Panc1 (cell line): ENCODE results near the gene GUCY1A2. TPM values are rescaled to one million over a fixed set of nuclear protein-coding genes. Genes with fewer than 3 reads are reported as not detected.

ENCODE experiments used
- ATAC-seq: fragments of 200-7000 bp; cut with Tn5 transposase; 2 replicates; pipeline ENCODE4 v1.9.1; 2020; ENCODE audit warnings: mild to moderate bottlenecking, moderate library complexity
- BruUV-seq: library from RNA; stranded (reverse); fragments of 400-500 nt; replicated peaks from 2 replicates; lab custom pipeline; 2021; lab: Mats Ljungman, UMichigan
- CTCF ChIA-PET: fragments of 300-600 bp; sonication (Branson Sonifier 250); formaldehyde crosslinking; loops from one replicate; lab custom pipeline; 2022; ENCODE audit warnings: antibody characterized with exemption; lab: Charles Lee
- POLR2A ChIA-PET: fragments of 300-600 bp; sonication (Branson Sonifier 250); formaldehyde crosslinking; loops from one replicate; lab custom pipeline; 2022; ENCODE audit warnings: antibody characterized with exemption; lab: Charles Lee
- DNase-seq: peaks from one replicate; pipeline ENCODE4 v3.0.0-alpha.2; 2010; ENCODE audit warnings: low read depth, low spot score
- H3K27ac ChIP-seq: 2 replicates; pipeline ENCODE4 v1.5.1; 2011; ENCODE audit warnings: mild to moderate bottlenecking, low read length, inconsistent platforms
- H3K27me3 ChIP-seq: fragments of 200-500 bp; sonication (Bioruptor generic); 2 replicates; pipeline ENCODE4 v1.6.0; 2014; ENCODE audit warnings: low read length, inconsistent platforms; ENCODE audit not compliant: control insufficient read depth, insufficient read depth
- H3K36me3 ChIP-seq: fragments of 200-500 bp; sonication (Bioruptor generic); 2 replicates; pipeline ENCODE4 v1.5.1; 2014; ENCODE audit warnings: inconsistent platforms, mild to moderate bottlenecking, low read length, moderate library complexity; ENCODE audit not compliant: control insufficient read depth, insufficient read depth
- H3K4me1 ChIP-seq: 2 replicates; pipeline ENCODE4 v1.5.1; 2011; ENCODE audit warnings: inconsistent platforms, mild to moderate bottlenecking, low read length, moderate library complexity; ENCODE audit not compliant: control insufficient read depth, insufficient read depth
- H3K4me3 ChIP-seq, 2 experiments: 2 replicates each; pipeline ENCODE4 v1.5.1; 2011 to 2012; ENCODE audit warnings: low read depth in 2 of 2, low read length in 2 of 2, mild to moderate bottlenecking in 2 of 2, inconsistent platforms in 1 of 2, moderate library complexity in 1 of 2
- H3K9me3 ChIP-seq: fragments of 200-500 bp; sonication (Bioruptor generic); 2 replicates; pipeline ENCODE4 v1.5.1; 2014; ENCODE audit warnings: low read depth, mild to moderate bottlenecking, inconsistent platforms, low read length, moderate library complexity; ENCODE audit not compliant: control insufficient read depth, insufficient read depth
- CTCF ChIP-seq: fragments of 450-650 bp; IDR thresholded peaks from 2 replicates; pipeline ENCODE4 v1.5.1; 2017; ENCODE audit warnings: mild to moderate bottlenecking
- POLR2AphosphoS5 ChIP-seq: IDR thresholded peaks from 2 replicates; pipeline ENCODE4 v1.6.1; 2012; ENCODE audit warnings: mild to moderate bottlenecking, low read depth, low read length, moderate library complexity
- REST ChIP-seq, 2 experiments: IDR thresholded peaks; 2 replicates each; pipeline ENCODE4 v1.6.1; 2011 to 2012; ENCODE audit warnings: low read depth in 2 of 2, control low read depth in 1 of 2, low read length in 1 of 2, mild to moderate bottlenecking in 1 of 2, moderate library complexity in 1 of 2; ENCODE audit not compliant: insufficient read depth in 1 of 2
- SIN3A ChIP-seq: IDR thresholded peaks from 2 replicates; pipeline ENCODE4 v1.6.1; 2012; ENCODE audit warnings: low read depth, mild to moderate bottlenecking, low read length, moderate library complexity, borderline replicate concordance; ENCODE audit not compliant: insufficient read depth
- TCF7L2 ChIP-seq: IDR thresholded peaks from 2 replicates; pipeline ENCODE4 v1.6.1; 2011; ENCODE audit warnings: mild to moderate bottlenecking, low read depth, low read length, inconsistent platforms
- in situ Hi-C: cut with HindIII; loops from 2 replicates; pipeline ENCODE4 v1.10.0; 2016; ENCODE audit warnings: low sequenced_read_pairs, low pct_unique_long_range_greater_than_20kb
- intact Hi-C: fragments of 100-400 bp; cut with micrococcal nuclease; formaldehyde crosslinking; loops from one replicate; pipeline ENCODE4 v1.10.0; 2022; ENCODE audit not compliant: unreplicated experiment
- total RNA-seq: library from RNA; stranded (reverse); gene quantifications from one replicate; pipeline ENCODE4 v1.2.1, GENCODE V29; 2021; ENCODE audit not compliant: unreplicated experiment

GUCY1A2 gene
- total RNA-seq, 1 experiment from 2014 or later: 1.9 TPM

- no peak overlapping the region for H3K27ac ChIP-seq
- H3K4me1 ChIP-seq: no peaks in the 10 kb centered on the region
- in situ Hi-C loops (no loop called here), intact Hi-C loops (no loop called here)
- H3K36me3 ChIP-seq: no peaks in the 10 kb centered on the region
- ChIA-PET CTCF (interaction anchor here (0.6 to 0.7 kb wide), 2 partner anchors 212 to 602 kb away, joined by 3 to 6 read pairs; no protein-coding TSS in a partner anchor), POLR2A (no interaction called here)
- no peak overlapping the region for H3K4me3 ChIP-seq
- TF ChIP-seq CTCF: no peak
- no peak for TF ChIP-seq POLR2AphosphoS5
- TF ChIP-seq SIN3A: no peak
- TF ChIP-seq TCF7L2: no peak
- no peak for TF ChIP-seq REST (IDR thresholded peaks at IDR 0.05; ENCODE audit: insufficient read depth in 1 of 2, low read depth in 2 of 2, low read length in 1 of 2)
- BruUV-seq: no TSS peak
- DNase-seq: no peak
- no peaks in the 10 kb centered on the region for H3K27me3 ChIP-seq
- no peaks in the 10 kb centered on the region for H3K9me3 ChIP-seq
- no peak for ATAC-seq
These were observed 19.1 kb downstream of the GUCY1A2 start for GRCh38 chr11:106999196-106999595.

- no peaks in the 10 kb centered on the region for H3K9me3 ChIP-seq
- CTCF ChIA-PET: interaction anchor here (0.7 kb wide), 1 partner anchor 211 kb away, joined by 3 read pairs; no protein-coding TSS in a partner anchor
- H3K36me3 ChIP-seq: no peaks in the 10 kb centered on the region
- H3K4me1 ChIP-seq: no peaks in the 10 kb centered on the region
- H3K27ac ChIP-seq: no peak overlapping the region
- TF ChIP-seq CTCF (no peak), TCF7L2 (no peak), POLR2AphosphoS5 (no peak), REST (IDR thresholded peaks at IDR 0.05; ENCODE audit: insufficient read depth in 1 of 2, low read depth in 2 of 2, low read length in 1 of 2) (no peak), SIN3A (no peak)
- in situ Hi-C loops: no loop called here
- intact Hi-C loops: no loop called here
- POLR2A ChIA-PET: no interaction called here
- no peaks in the 10 kb centered on the region for H3K27me3 ChIP-seq
- no peak for ATAC-seq
- no peak for DNase-seq
- no TSS peak for BruUV-seq
- no peak overlapping the region for H3K4me3 ChIP-seq
These were observed 19.4 kb downstream of the GUCY1A2 start for GRCh38 chr11:106998916-106999188.
